ENCODE measurements around the gene MCRIP2. TPM values are rescaled to one million over a fixed set of nuclear protein-coding genes. Genes with fewer than 3 reads are reported as not detected.

Gene MCRIP2
- total and polyA plus RNA-seq, 9 of the 15 experiments (the other 6 are each of a cell fraction or from before 2014, with no cell fraction given): 0.80 to 120 (median 35.2) TPM

DNA sequence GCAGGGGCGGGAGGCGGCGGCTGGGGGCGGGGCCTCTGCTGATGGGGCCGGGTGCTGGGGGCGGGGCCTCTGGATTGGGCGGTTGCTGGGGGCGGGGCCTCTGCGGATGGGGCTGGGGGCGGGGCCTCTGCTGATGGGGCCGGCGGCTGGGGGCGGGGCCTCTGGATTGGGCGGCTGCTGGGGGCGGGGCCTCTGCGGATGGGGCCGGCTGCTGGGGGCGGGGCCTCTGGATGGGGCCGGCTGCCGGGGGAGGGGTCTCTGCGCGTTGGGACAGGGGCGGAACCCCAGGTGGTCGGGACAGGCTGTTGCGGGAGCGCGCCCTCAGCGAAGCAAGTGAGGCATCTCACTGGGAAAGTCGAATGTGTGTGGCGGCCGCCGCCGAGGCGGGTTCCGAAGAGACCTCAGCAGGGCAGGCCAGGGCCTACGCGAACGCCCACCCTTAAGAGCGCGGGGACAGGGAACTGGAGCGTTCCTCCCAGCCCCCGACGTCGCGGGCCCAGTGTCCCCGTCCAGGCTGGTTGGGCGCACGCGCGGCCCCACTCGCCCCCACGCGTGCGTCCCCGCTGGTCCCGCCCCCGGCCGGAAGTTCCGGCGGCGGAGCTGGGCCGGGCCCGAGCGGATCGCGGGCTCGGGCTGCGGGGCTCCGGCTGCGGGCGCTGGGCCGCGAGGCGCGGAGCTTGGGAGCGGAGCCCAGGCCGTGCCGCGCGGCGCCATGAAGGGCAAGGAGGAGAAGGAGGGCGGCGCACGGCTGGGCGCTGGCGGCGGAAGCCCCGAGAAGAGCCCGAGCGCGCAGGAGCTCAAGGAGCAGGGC lies 38.4 kb downstream of the MCRIP2 start, which contains the start of gene STUB1 (continued):
- TF ChIP-seq ZNF57 (CRISPR knock-in tag; IDR thresholded peaks at IDR 0.05): no peak
- TF ChIP-seq, protein P1, sequence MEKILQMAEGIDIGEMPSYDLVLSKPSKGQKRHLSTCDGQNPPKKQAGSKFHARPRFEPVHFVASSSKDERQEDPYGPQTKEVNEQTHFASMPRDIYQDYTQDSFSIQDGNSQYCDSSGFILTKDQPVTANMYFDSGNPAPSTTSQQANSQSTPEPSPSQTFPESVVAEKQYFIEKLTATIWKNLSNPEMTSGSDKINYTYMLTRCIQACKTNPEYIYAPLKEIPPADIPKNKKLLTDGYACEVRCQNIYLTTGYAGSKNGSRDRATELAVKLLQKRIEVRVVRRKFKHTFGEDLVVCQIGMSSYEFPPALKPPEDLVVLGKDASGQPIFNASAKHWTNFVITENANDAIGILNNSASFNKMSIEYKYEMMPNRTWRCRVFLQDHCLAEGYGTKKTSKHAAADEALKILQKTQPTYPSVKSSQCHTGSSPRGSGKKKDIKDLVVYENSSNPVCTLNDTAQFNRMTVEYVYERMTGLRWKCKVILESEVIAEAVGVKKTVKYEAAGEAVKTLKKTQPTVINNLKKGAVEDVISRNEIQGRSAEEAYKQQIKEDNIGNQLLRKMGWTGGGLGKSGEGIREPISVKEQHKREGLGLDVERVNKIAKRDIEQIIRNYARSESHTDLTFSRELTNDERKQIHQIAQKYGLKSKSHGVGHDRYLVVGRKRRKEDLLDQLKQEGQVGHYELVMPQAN (IDR thresholded peaks at IDR 0.05; ENCODE audit: borderline replicate concordance): peak; percentile 73; the same call in 1 of the 2 replicates
- TF ChIP-seq NR3C1 (CRISPR knock-in tag; IDR thresholded peaks at IDR 0.05): no peak
- TF ChIP-seq BHLHE40 (IDR thresholded peaks at IDR 0.05; ENCODE audit: low read length): peak; percentile 73
- no peak for TF ChIP-seq ZNF24 (IDR thresholded peaks at IDR 0.05)
- TF ChIP-seq, protein P2, sequence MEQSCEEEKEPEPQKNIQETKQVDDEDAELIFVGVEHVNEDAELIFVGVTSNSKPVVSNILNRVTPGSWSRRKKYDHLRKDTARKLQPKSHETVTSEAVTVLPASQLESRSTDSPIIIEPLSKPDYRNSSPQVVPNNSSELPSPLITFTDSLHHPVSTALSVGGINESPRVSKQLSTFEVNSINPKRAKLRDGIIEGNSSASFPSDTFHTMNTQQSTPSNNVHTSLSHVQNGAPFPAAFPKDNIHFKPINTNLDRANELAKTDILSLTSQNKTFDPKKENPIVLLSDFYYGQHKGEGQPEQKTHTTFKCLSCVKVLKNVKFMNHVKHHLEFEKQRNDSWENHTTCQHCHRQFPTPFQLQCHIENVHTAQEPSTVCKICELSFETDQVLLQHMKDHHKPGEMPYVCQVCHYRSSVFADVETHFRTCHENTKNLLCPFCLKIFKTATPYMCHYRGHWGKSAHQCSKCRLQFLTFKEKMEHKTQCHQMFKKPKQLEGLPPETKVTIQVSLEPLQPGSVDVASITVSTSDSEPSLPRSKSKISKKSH (CRISPR knock-in tag; IDR thresholded peaks at IDR 0.05): no peak
- TF ChIP-seq ATF6 (CRISPR knock-in tag; IDR thresholded peaks at IDR 0.05): peak; percentile 45; the same call in 1 of the 2 replicates
- TF ChIP-seq NFRKB (IDR thresholded peaks at IDR 0.05; ENCODE audit: low read depth): no peak
- TF ChIP-seq FOXK2 (conservative IDR thresholded peaks at IDR 0.05 in 1 of 2, IDR thresholded peaks at IDR 0.05 in 1 of 2; ENCODE audit: low read depth in 2 of 2): 0 out of 4 replicates have a peak, but pooled peaks have one; percentile 39 to 41
- TF ChIP-seq FOXA3 (CRISPR knock-in tag; conservative IDR thresholded peaks at IDR 0.05 in 1 of 2, IDR thresholded peaks at IDR 0.05 in 1 of 2): no peak
- TF ChIP-seq NBN (IDR thresholded peaks at IDR 0.05; ENCODE audit: low read depth): no peak
- TF ChIP-seq ILK (tag; IDR thresholded peaks at IDR 0.05; ENCODE audit: borderline replicate concordance, low read depth): no peak
- TF ChIP-seq NR2C1 (IDR thresholded peaks at IDR 0.05): no peak
- no peak for TF ChIP-seq NR2C1 (tag; IDR thresholded peaks at IDR 0.05)
- TF ChIP-seq, protein P3, sequence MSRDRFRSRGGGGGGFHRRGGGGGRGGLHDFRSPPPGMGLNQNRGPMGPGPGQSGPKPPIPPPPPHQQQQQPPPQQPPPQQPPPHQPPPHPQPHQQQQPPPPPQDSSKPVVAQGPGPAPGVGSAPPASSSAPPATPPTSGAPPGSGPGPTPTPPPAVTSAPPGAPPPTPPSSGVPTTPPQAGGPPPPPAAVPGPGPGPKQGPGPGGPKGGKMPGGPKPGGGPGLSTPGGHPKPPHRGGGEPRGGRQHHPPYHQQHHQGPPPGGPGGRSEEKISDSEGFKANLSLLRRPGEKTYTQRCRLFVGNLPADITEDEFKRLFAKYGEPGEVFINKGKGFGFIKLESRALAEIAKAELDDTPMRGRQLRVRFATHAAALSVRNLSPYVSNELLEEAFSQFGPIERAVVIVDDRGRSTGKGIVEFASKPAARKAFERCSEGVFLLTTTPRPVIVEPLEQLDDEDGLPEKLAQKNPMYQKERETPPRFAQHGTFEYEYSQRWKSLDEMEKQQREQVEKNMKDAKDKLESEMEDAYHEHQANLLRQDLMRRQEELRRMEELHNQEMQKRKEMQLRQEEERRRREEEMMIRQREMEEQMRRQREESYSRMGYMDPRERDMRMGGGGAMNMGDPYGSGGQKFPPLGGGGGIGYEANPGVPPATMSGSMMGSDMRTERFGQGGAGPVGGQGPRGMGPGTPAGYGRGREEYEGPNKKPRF (IDR thresholded peaks at IDR 0.05; ENCODE audit: low read depth, low read length): no peak
- TF ChIP-seq U2AF1 (optimal IDR thresholded peaks at IDR 0.05; ENCODE audit: low read depth, low read length): peak; percentile 24
- TF ChIP-seq EP400 (IDR thresholded peaks at IDR 0.05): peak; percentile 42; the same call in 1 of the 2 replicates
- TF ChIP-seq LEF1 (IDR thresholded peaks at IDR 0.05): no peak
- TF ChIP-seq RBFOX2 (IDR thresholded peaks at IDR 0.05; ENCODE audit: low read depth, low read length): peak; percentile 76
- 0 out of 2 replicates have a peak, but pooled peaks have one; percentile 23 for TF ChIP-seq KLF1 (tag; IDR thresholded peaks at IDR 0.05)
- TF ChIP-seq CC2D1A (IDR thresholded peaks at IDR 0.05): no peak
- no peak for TF ChIP-seq GATAD2A (IDR thresholded peaks at IDR 0.05)
